HL-60/S4 treated with phorbol 12-myristate 13-acetate at 8.2 ng/mL for 4 days and 3 days (cell line): ENCODE results near the gene ZBTB16.
"Not testable (repeated sequence)": the region's sequence is repeated elsewhere in the genome, so short reads cannot be mapped to it uniquely, and the experiment has no call there.

ENCODE experiments used
- in situ Hi-C: fragments of 300-500 bp; cut with MboI; formaldehyde crosslinking; loops from 2 replicates; pipeline ENCODE4 v1.15.0; 2022; ENCODE audit warnings: low sequenced_read_pairs

The ZBTB16 gene

DNA sequence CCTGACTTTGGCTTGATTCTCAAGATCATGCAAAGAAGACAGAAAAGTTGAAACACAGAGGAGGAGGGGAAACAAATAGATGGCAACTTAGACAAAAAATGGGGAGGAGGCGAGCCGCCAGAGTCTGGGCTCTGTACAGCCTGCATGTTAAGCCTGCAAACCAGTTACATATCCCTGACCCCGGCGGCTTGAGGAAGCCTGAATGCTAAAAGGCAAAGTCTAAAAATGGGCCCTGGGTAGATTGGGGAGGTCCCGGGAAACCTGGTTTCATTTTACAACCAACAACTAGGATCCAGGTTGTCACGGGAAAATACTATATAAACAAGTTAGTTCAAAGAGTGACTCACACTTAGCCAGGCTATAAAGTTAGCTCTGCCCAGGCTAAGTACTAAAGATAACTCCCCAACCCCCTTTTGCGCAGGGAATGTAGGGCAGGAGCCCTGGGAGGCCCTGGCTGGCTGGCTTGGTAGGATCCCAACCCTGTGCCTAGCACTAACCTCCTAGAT lies 18.8 kb upstream of the ZBTB16 start:
- in situ Hi-C loops, result no loop called here

DNA sequence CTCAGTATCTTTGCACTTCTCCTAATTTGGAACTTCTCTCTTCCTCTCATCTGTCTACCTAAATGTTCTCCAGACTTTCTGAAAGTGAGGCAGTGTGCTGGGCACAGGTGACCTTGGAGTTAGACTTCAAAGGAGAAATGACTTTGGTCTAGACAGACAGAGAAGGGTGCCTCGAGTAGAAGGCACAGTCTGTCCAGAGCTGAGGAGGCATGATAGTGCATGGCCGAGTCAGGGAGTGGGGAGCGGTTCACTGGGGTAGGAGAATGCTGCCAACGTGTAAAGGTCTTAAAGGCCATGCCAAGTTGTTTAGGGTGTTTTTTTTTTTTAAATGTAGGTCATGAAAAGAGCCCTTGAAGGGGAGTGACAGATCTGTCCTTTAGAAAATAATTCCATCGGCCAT lies 17.3 kb upstream of the ZBTB16 start:
- in situ Hi-C loops, result no loop called here

GRCh38 chr11:114044042-114044871 lies 15.3 kb upstream of the ZBTB16 start:
- in situ Hi-C loops, result no loop called here

- in situ Hi-C loops, result no loop called here
Measured at GRCh38 chr11:114047327-114047726, 12.2 kb upstream of the ZBTB16 start.

- in situ Hi-C loops, result no loop called here
Measured at GRCh38 chr11:114049050-114049449, 10.5 kb upstream of the ZBTB16 start.

DNA sequence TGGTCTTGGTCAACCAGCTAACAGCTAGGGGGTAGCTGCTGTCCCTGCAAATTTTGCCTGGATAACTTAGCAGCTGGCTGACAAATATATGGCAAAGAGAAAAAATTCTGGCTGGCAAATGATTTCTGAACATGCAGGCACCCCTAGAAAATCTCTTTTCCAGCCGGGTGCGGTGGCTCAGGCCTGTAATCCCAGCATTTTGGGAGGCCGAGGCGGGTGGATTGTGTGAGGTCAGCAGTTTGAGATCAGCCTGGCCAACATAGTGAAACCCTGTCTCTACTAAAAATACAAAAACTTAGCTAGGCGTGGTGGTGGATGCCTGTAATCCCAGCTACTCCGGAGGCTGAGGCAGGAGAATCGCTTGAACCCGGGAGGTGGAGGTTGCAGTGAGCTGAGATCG lies 9.7 kb upstream of the ZBTB16 start:
- in situ Hi-C loops, result not testable (repeated sequence)

GRCh38 chr11:114050258-114050927 lies 9.1 kb upstream of the ZBTB16 start:
- in situ Hi-C loops, result no loop called here

DNA sequence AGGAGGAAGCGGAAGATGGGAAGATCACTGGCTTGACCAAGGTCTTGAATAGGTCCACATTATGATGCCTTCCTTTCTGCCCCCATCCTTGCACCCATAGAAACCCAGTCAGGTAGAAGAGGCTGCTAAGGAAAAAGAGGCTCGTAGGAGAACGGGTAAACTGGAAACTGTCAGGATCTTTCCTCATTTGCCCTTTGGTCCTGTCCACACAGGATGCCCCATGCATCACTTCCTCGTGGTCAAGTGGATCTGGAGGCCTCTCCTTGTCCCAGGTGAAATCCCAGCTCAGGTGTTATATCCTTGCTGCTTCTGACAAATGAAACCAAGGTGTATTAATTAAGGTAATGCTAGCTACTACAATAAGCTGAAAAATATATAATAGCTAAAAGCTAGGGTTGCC lies 8.0 kb upstream of the ZBTB16 start:
- in situ Hi-C loops, result no loop called here

GRCh38 chr11:114052160-114052559 lies 7.4 kb upstream of the ZBTB16 start:
- in situ Hi-C loops, result no loop called here

GRCh38 chr11:114053406-114053805 lies 6.1 kb upstream of the ZBTB16 start:
- in situ Hi-C loops, result no loop called here

DNA sequence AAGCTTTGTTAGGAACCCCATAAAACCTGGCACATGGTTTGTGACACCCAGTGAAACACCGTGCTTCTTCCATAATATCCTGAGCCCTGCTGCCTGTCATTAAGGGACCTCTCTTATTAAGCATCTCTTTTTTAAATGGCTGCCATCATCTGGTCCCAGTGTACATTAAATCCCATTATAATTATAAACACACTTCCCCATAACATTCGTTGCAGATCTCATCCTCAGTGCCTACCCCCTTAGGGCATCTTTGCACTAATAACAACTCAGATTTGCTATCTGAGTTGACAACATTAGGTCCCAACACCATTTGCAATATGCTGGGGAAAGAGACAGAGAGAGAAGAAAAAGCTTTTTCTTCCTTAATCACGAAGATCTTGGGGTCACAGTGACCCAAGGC lies 4.7 kb upstream of the ZBTB16 start:
- in situ Hi-C loops, result no loop called here

DNA sequence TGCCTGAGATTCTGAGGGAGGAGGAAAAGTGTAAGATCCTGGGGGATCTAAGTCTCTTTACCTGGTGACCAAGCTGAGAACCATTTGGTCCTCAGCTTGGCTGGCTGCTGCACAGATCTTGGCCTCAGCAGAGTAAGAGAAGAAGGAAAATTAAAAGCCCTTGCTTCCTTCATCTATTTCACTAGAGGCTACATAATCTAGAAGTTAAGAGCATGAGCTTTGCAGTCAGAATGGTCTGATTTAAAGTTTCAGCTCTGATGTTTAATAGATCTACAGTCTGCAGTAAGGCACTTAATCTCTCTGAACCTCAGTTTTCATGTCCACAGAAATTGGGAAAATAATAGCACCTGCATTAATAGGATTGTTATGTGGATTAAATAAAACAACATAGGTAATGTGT lies 3.1 kb upstream of the ZBTB16 start:
- in situ Hi-C loops, result no loop called here

GRCh38 chr11:114057147-114057546 lies 2.4 kb upstream of the ZBTB16 start:
- in situ Hi-C loops, result no loop called here

DNA sequence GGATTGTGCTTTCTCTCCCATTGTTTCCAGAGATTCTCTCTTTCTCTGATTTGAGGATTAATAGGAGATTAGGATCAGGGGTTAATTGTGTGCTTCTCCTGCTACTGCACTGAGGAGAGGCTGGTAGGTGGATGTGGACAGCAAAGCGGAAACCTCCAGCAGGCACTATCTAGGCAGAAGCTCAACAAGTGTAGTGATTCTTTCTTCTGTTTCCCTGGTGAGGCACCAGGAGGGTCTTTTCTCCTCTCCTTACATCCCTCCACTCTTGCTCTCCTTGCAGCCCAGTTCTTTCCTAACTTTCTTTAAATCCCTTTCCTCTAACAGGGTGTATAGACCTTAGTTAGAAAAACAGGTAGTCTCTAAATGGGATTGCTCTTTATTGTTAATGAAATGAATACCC lies 1.9 kb upstream of the ZBTB16 start:
- in situ Hi-C loops, result no loop called here

- in situ Hi-C loops, result no loop called here
Measured at GRCh38 chr11:114058026-114058706, 1.3 kb upstream of the ZBTB16 start.

DNA sequence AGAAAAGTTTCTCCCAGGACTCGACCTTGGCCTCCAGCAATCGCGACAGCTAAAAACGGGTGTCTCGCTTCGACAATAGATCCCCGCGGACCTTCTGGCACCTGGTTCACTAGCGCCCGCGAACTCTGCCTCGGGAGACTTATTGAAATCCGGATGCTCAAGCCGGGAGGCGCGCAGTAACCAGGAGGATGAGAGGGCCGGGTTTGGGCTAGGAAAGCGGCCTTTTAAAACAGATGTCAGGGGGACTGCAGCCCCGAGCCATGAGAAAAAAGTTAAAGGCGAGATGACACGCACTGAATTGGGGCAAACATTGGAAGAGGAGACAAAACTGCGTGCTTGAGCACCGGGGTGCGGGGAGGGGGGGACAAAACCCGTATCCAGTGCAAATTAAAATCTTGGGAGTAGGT lies 637 bp upstream of the ZBTB16 start:
- in situ Hi-C loops, result no loop called here

DNA sequence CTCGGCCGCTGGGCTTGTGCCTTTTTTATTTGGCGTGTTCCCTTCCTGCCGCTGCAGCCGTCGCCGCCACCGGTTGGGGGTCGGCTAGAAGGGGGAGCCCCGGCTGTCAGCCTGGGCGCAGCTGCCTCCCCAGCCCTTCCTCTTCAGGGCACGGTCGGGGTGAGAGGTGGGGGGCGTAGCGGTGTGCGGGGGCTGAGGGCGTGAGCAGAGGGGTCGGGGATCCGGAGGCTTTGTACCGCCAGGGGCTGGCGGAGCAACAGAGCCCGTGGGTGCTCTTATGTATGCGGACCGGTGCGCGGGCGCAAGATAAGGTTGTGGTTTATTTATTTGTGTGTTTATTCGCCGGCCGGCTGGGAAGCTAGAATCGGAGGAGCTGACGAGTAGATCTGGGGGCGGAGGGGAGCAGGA lies 477 bp downstream of the ZBTB16 start:
- in situ Hi-C loops, result no loop called here

GRCh38 chr11:114060392-114061047 lies 1.0 kb downstream of the ZBTB16 start:
- in situ Hi-C loops, result no loop called here

- in situ Hi-C loops, result no loop called here
Measured at GRCh38 chr11:114061048-114061680, 1.7 kb downstream of the ZBTB16 start.

GRCh38 chr11:114061681-114062049 lies 2.2 kb downstream of the ZBTB16 start:
- in situ Hi-C loops, result no loop called here

- in situ Hi-C loops, result no loop called here
Measured at GRCh38 chr11:114062272-114062671, 2.8 kb downstream of the ZBTB16 start.
